HL-60 (cell line): ENCODE results near the gene RUNX3.

Experiments
- CTCF ChIP-seq: IDR thresholded peaks from one replicate; pipeline ENCODE4 v1.5.1; 2011; ENCODE audit warnings: low read length, control low read depth, inconsistent platforms; ENCODE audit not compliant: insufficient read depth
- GABPA ChIP-seq: IDR thresholded peaks from 2 replicates; pipeline ENCODE4 v1.6.1; 2012; ENCODE audit warnings: low read depth
- POLR2AphosphoS5 ChIP-seq: IDR thresholded peaks from 2 replicates; pipeline ENCODE4 v1.6.1; 2012; ENCODE audit warnings: low read depth
- REST ChIP-seq: IDR thresholded peaks from 2 replicates; pipeline ENCODE4 v1.6.1; 2012; ENCODE audit warnings: low read depth; ENCODE audit not compliant: insufficient replicate concordance
- SPI1 ChIP-seq: IDR thresholded peaks from 2 replicates; pipeline ENCODE4 v1.6.1; 2012; ENCODE audit warnings: low read depth, mild to moderate bottlenecking, borderline replicate concordance

GRCh38 chr1:24903955-24904730 lies 25.9 kb downstream of the RUNX3 start:
- no peak for TF ChIP-seq CTCF
- no peak; the same call in 1 of the 2 replicates for TF ChIP-seq POLR2AphosphoS5
- no peak for TF ChIP-seq REST
- TF ChIP-seq SPI1: no peak
- TF ChIP-seq GABPA: no peak
